T-cell (primary cell): ENCODE results near the gene INPP4B. TPM values are rescaled to one million over a fixed set of nuclear protein-coding genes. Genes with fewer than 3 reads are reported as not detected.
A peak's percentile ranks its signal among the peaks of the same experiment; 100 is the strongest.

ENCODE experiments used
- ATAC-seq, 4 experiments: fragments of 200-7000 bp in 3 of 4; fragments of 150-1000 bp in 1 of 4; cut with Tn5 transposase; replicated peaks in 1 of 4; 1 replicate in 3 of 4; 2 replicates in 1 of 4; pipeline ENCODE4 v1.10.0; 2021; ENCODE audit warnings: moderate library complexity in 3 of 4, mild to moderate bottlenecking in 2 of 4, moderate number of reproducible peaks in 1 of 4
- CTCF ChIA-PET, 2 donors: fragments of 300-600 bp; sonication (Branson Sonifier 250); formaldehyde crosslinking; loops; one replicate each; lab custom pipeline; 2022; ENCODE audit warnings: antibody characterized with exemption in 2 of 2; lab: Charles Lee
- POLR2A ChIA-PET, 2 donors: fragments of 300-600 bp; sonication (Branson Sonifier 250); formaldehyde crosslinking; loops; one replicate each; lab custom pipeline; 2022; ENCODE audit warnings: antibody characterized with exemption in 2 of 2; lab: Charles Lee
- DNase-seq, 35 experiments: peaks; one replicate each; pipeline versions ENCODE4 v3.0.0 to v3.0.0-alpha.2; 2013 to 2023
- H3K27ac ChIP-seq: one replicate; pipeline ENCODE4 v1.5.1; 2013; ENCODE audit warnings: low read length
- H3K27me3 ChIP-seq, 2 experiments: replicated peaks in 1 of 2; 1 replicate in 1 of 2; 2 replicates in 1 of 2; pipeline versions ENCODE4 v1.6.1 to v1.7.0; 2013; ENCODE audit warnings: low read length in 1 of 2, mixed read lengths in 1 of 2; ENCODE audit not compliant: control insufficient read depth in 2 of 2, insufficient read depth in 2 of 2; ENCODE audit errors: extremely low read depth in 1 of 2
- H3K36me3 ChIP-seq, 2 donors: 1 replicate in 1 of 2; 2 replicates in 1 of 2; pipeline versions ENCODE4 v1.6.1 to v1.7.0; 2013; ENCODE audit warnings: low read length in 1 of 2; ENCODE audit not compliant: control insufficient read depth in 2 of 2, insufficient read depth in 1 of 2; ENCODE audit errors: extremely low read depth in 1 of 2
- H3K4me1 ChIP-seq, 2 experiments: 1 replicate in 1 of 2; 2 replicates in 1 of 2; pipeline versions ENCODE4 v1.6.1 to v1.7.0; 2013; ENCODE audit warnings: low read length in 2 of 2, mixed read lengths in 1 of 2; ENCODE audit not compliant: insufficient read depth in 2 of 2, control insufficient read depth in 1 of 2; ENCODE audit errors: extremely low read depth in 1 of 2
- H3K4me3 ChIP-seq, 2 donors: 1 replicate in 1 of 2; 2 replicates in 1 of 2; pipeline versions ENCODE4 v1.5.1 to v1.7.0; 2013; ENCODE audit warnings: mild to moderate bottlenecking in 2 of 2, low read length in 1 of 2, moderate library complexity in 1 of 2; ENCODE audit not compliant: control insufficient read depth in 1 of 2; ENCODE audit errors: extremely low read depth in 1 of 2
- H3K9me3 ChIP-seq: 2 replicates; pipeline ENCODE4 v1.7.0; 2013
- H3K27ac Mint-ChIP-seq, 2 donors: one replicate each; pipeline ENCODE4 v1.8.0; 2020 to 2021; ENCODE audit warnings: mild to moderate bottlenecking in 2 of 2, mixed read lengths in 2 of 2
- H3K27me3 Mint-ChIP-seq, 2 donors: one replicate each; pipeline ENCODE4 v1.8.0; 2021 to 2022; ENCODE audit warnings: mixed read lengths in 2 of 2
- H3K36me3 Mint-ChIP-seq: one replicate; pipeline ENCODE4 v1.8.0; 2021; ENCODE audit warnings: mixed read lengths
- H3K4me1 Mint-ChIP-seq, 3 donors: one replicate each; pipeline ENCODE4 v1.8.0; 2020 to 2022; ENCODE audit warnings: mixed read lengths in 3 of 3, mild to moderate bottlenecking in 1 of 3
- H3K4me3 Mint-ChIP-seq, 3 donors: one replicate each; pipeline ENCODE4 v1.8.0; 2020 to 2022; ENCODE audit warnings: mild to moderate bottlenecking in 3 of 3, mixed read lengths in 3 of 3, moderate library complexity in 3 of 3
- H3K9me3 Mint-ChIP-seq, 3 donors: one replicate each; pipeline ENCODE4 v1.8.0; 2020 to 2022; ENCODE audit warnings: mixed read lengths in 3 of 3
- WGBS: methylation state at CpG from one replicate; pipeline ENCODE4 v1.1.5; 2013; ENCODE audit warnings: missing lambda C conversion rate; ENCODE audit not compliant: insufficient coverage; 5-methylcytosine and 5-hydroxymethylcytosine counted together
- total RNA-seq, 35 experiments: library from RNA in 6 of 35; stranded (reverse) in 6 of 35; fragments of 120-200 nt in 1 of 35; gene quantifications; one replicate each; pipeline versions ENCODE4 v1.2.1 to v1.2.4 and lab custom pipeline; 2013 to 2026

INPP4B gene
- total RNA-seq, 5 donors from 2014 or later (not counting 1 experiment from before 2014, with no cell fraction given) = 47.4 to 99.7 (median 71.3) TPM

DNA sequence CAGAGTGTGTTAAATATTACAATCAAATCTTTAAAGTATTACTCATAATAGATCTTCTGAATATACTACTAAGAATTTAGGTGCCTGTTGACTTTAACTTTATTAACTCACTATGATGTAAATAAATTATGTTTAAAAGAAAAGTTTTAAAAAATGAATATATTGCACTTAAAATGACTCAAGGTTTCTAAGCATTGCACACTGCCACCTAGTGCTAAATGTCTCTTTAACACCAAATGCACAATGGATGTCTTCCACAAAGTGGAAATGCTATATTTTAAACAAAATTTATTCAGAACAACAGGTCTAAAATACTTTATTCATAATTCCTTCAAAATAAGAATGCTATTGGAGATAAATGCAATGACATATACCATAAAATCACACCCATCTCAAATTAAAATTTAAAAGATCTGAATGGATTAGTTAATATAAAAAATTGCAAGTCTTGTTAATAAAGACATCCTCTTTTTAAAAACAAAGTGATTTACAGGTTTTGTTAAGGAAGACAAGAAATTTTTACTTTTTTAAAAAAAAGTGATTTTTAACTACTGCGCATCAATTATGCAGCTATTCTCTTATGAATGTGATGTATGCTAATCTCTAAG, 5.5 kb downstream of the INPP4B start:
- Histone ChIP-seq H3K36me3 (no peaks in the 10 kb centered on the region), H3K27ac (no peak overlapping the region), H3K9me3 (no peaks in the 10 kb centered on the region), H3K4me3 (no peak overlapping the region), H3K27me3 (peaks cover 0 to 7% of the 10 kb centered on the region in 2 experiments), H3K4me1 (peaks cover 0 to 7% of the 10 kb centered on the region in 2 experiments)
- H3K4me3 Mint-ChIP-seq = no peak overlapping the region
- CTCF ChIA-PET = interaction anchor here (0.6 to 1.5 kb wide), 5 partner anchors 27 to 713 kb away, joined by 3 to 5 read pairs (median 4); no protein-coding TSS in a partner anchor
- no peak overlapping the region for H3K27ac Mint-ChIP-seq
- POLR2A ChIA-PET = interaction anchor here in 1 of 2 donors (0.5 kb wide), 1 partner anchor 26 kb away, joined by 3 read pairs; no protein-coding TSS in a partner anchor
- peaks cover 5 to 6% of the 10 kb centered on the region in 2 donors for H3K27me3 Mint-ChIP-seq
- no peaks in the 10 kb centered on the region for H3K9me3 Mint-ChIP-seq
- no CpG with 5 or more reads among the region's 1 CpG for WGBS
- no peak for ATAC-seq
- peak in 5 of 35 experiments; percentile 4 to 67 (median 7) for DNase-seq
- peaks cover 14 to 18% (median 14%) of the 10 kb centered on the region in 3 donors for H3K4me1 Mint-ChIP-seq
- H3K36me3 Mint-ChIP-seq = no peaks in the 10 kb centered on the region

DNA sequence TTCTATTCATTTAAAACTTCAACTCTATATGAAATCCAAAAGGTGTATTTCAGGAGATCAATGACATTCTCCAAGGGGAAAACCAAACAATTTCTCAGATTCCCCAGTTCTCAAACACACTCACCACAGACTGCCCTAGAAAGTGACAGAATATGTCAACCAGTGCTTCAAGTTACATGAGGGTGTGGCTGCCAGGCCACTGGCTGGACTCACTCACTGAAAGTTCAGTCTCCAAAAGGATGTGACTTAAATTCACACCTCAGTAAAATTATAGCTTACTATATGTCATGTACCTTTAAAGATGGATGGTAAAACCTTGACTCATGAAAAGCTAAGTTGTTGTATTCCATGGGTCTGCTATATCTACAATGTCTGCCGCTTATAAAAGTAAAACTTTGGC, 7.3 kb downstream of the INPP4B start:
- Histone ChIP-seq H3K27ac (no peak overlapping the region), H3K4me1 (no peaks in the 10 kb centered on the region), H3K27me3 (no peaks in the 10 kb centered on the region), H3K4me3 (no peak overlapping the region), H3K36me3 (no peaks in the 10 kb centered on the region), H3K9me3 (no peaks in the 10 kb centered on the region)
- no peaks in the 10 kb centered on the region for H3K9me3 Mint-ChIP-seq
- POLR2A ChIA-PET = interaction anchor here in 1 of 2 donors (0.6 kb wide), 1 partner anchor 122 kb away, joined by 3 read pairs; no protein-coding TSS in a partner anchor
- CTCF ChIA-PET = no interaction called here
- H3K36me3 Mint-ChIP-seq = no peaks in the 10 kb centered on the region
- ATAC-seq (no peak), DNase-seq (no peak)
- H3K4me3 Mint-ChIP-seq = no peak overlapping the region
- H3K27me3 Mint-ChIP-seq = no peaks in the 10 kb centered on the region
- no peak overlapping the region for H3K27ac Mint-ChIP-seq
- no CpG with 5 or more reads among the region's 1 CpG for WGBS
- H3K4me1 Mint-ChIP-seq = peaks cover 0 to 2% (median 0%) of the 10 kb centered on the region in 3 donors

DNA sequence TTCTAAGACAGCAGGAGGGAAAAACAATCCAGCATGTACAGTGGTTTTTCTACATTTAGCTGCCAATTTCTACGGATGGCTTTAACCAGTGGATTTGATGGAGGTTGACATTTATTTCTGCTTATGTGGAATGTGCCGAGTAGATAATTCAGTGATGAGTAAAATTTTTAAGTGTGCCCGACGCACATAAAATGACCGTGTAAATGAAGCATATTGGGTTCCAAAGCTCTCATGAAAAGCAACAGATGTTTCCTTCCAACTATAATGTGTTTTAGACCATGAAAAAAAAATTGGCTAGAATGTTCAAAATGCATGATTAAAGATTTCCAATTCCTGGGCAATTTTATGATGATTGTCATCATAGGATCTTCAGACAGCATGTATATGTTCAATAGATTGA, 14.1 kb downstream of the INPP4B start:
- ChIA-PET CTCF (no interaction called here), POLR2A (no interaction called here)
- H3K4me3 ChIP-seq = no peak overlapping the region
- H3K9me3 ChIP-seq = no peaks in the 10 kb centered on the region
- Mint-ChIP-seq H3K4me1 (no peaks in the 10 kb centered on the region), H3K9me3 (no peaks in the 10 kb centered on the region), H3K36me3 (peaks cover 2% of the 10 kb centered on the region), H3K27me3 (peaks cover 0 to 3% of the 10 kb centered on the region in 2 donors), H3K27ac (no peak overlapping the region), H3K4me3 (no peak overlapping the region)
- no peaks in the 10 kb centered on the region for H3K27me3 ChIP-seq
- no peaks in the 10 kb centered on the region for H3K36me3 ChIP-seq
- DNase-seq (no peak), ATAC-seq (no peak)
- 50% methylated on average over 2 of the region's 5 CpGs for WGBS
- no peak overlapping the region for H3K27ac ChIP-seq
- no peaks in the 10 kb centered on the region for H3K4me1 ChIP-seq

DNA sequence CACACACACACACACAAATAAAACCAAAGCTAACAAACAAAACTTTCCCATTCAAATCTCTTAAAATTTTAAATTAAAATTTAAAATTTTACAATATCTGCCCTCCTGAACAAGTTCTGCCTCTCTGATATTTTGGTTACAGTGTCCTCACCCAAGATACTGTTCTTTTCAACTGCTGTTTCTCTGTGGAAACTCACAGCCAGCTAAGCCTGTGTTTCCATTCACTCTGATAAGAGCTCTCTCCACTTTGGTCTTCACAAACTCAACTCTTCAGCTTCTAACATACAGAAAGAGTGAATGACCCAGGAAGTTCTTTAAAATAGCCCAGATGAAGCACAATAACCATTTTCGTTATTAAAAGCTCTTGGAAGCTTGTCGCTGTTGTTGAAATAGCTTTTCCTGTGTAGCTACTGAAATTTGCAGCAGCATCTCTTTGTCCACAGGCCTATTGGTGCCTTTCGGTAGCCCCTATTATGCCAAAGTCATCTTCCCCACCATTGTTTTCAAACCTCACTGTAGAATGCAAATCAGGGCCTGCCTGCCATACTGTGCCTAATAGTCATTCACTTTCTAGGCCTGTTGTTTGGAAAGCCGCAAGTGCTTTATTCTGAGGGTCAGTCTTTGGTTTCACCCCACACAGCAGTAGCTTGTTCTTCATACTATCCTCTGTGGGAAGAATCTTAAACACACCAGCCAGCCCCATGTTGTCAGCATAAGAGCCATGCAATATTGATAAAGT, 19.4 kb downstream of the INPP4B start:
- H3K36me3 Mint-ChIP-seq = peaks cover 2% of the 10 kb centered on the region
- ChIA-PET CTCF (no interaction called here), POLR2A (interaction anchor here in 1 of 2 donors (0.5 kb wide), 1 partner anchor 1083 kb away, joined by 4 read pairs; no protein-coding TSS in a partner anchor)

DNA sequence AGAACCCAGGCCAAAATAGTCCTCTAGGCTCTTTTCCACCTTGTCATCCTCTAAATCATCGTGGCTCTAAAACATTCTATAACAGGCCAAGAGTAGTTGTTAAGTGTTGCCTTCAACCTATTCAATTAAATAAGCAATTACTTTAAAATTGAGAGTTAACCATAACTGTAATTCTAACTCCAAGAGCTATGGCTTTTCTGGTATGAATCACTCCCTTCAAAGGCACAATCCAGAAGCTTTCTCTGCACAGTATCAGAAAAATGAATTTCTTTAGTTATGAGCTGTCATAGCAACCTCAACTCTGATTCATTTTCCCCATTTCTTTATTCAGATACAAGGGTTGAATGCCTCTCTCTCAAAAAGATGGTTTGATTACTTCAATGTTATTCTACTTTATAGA, 21.7 kb downstream of the INPP4B start:
- POLR2A ChIA-PET = no interaction called here
- no peak for ATAC-seq

More for the DNA sequence above, 19.4 kb downstream of the INPP4B start:
- Histone ChIP-seq H3K4me1 (no peaks in the 10 kb centered on the region), H3K27me3 (no peaks in the 10 kb centered on the region), H3K9me3 (no peaks in the 10 kb centered on the region), H3K4me3 (no peak overlapping the region), H3K36me3 (no peaks in the 10 kb centered on the region), H3K27ac (no peak overlapping the region)
- no peak for ATAC-seq
- H3K4me1 Mint-ChIP-seq = no peaks in the 10 kb centered on the region
- DNase-seq = no peak
- H3K9me3 Mint-ChIP-seq = no peaks in the 10 kb centered on the region
- no peak overlapping the region for H3K4me3 Mint-ChIP-seq
- H3K27ac Mint-ChIP-seq = no peak overlapping the region
- H3K27me3 Mint-ChIP-seq = peaks cover 0 to 3% of the 10 kb centered on the region in 2 donors
- 100% methylated on average over 3 of the region's 4 CpGs for WGBS

DNA sequence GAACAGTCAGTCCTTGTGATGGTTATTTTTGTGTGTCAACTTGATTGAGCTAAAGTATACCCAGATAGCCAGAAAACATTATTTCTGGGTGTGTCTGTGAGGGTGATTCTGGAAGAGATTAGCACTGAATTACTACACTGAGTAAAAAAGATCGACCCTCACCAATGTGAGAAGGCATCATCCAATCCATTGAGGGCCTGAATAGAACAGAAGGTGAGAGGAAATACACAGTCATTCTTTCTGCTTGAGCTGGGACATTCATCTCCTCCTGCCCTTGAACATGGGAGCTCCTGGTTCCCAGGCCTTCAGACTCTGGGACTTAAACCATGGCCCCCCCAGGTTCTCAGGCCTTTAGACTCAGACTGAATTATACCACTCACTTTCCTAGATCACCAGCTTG, 22.3 kb downstream of the INPP4B start:
- Mint-ChIP-seq H3K27ac (no peak overlapping the region), H3K4me1 (peaks cover 0 to under 1% (median 0%) of the 10 kb centered on the region in 3 donors), H3K27me3 (peaks cover 0 to 2% of the 10 kb centered on the region in 2 donors), H3K4me3 (no peak overlapping the region), H3K9me3 (peaks cover 0 to 2% (median 0%) of the 10 kb centered on the region in 3 donors), H3K36me3 (peaks cover under 1% of the 10 kb centered on the region)
- DNase-seq (no peak), ATAC-seq (no peak)
- H3K4me1 ChIP-seq = no peaks in the 10 kb centered on the region
- WGBS = no CpG with 5 or more reads among the region's 1 CpG
- H3K4me3 ChIP-seq = no peak overlapping the region
- H3K27ac ChIP-seq = no peak overlapping the region
- POLR2A ChIA-PET = no interaction called here
- no peaks in the 10 kb centered on the region for H3K9me3 ChIP-seq
- H3K36me3 ChIP-seq = no peaks in the 10 kb centered on the region
- CTCF ChIA-PET = interaction anchor here in 1 of 2 donors (0.6 kb wide), 1 partner anchor 1520 kb away, joined by 3 read pairs; no protein-coding TSS in a partner anchor
- no peaks in the 10 kb centered on the region for H3K27me3 ChIP-seq

More for the DNA sequence above, 21.7 kb downstream of the INPP4B start:
- Mint-ChIP-seq H3K36me3 (peaks cover 2% of the 10 kb centered on the region), H3K4me1 (no peaks in the 10 kb centered on the region), H3K27me3 (peaks cover 0 to 3% of the 10 kb centered on the region in 2 donors), H3K27ac (no peak overlapping the region), H3K4me3 (no peak overlapping the region), H3K9me3 (peaks cover 0 to 2% (median 0%) of the 10 kb centered on the region in 3 donors)
- CTCF ChIA-PET = interaction anchor here in 1 of 2 donors (0.6 kb wide), 1 partner anchor 1520 kb away, joined by 3 read pairs; no protein-coding TSS in a partner anchor
- WGBS = no CpG with 5 or more reads among the region's 1 CpG
- H3K27me3 ChIP-seq = no peaks in the 10 kb centered on the region
- H3K4me1 ChIP-seq = no peaks in the 10 kb centered on the region
- no peaks in the 10 kb centered on the region for H3K9me3 ChIP-seq
- no peak overlapping the region for H3K4me3 ChIP-seq
- no peaks in the 10 kb centered on the region for H3K36me3 ChIP-seq
- no peak for DNase-seq
- no peak overlapping the region for H3K27ac ChIP-seq
